Ovary (tissue), 3 donors: ENCODE results near the gene THAP12.

Experiments
- EP300 ChIP-seq: sonication (generic); formaldehyde crosslinking; IDR thresholded peaks from one replicate; pipeline ENCODE4 v1.6.1; 2017; ENCODE audit warnings: antibody characterized with exemption
- POLR2A ChIP-seq: fragments of 450-650 bp; IDR thresholded peaks from one replicate; pipeline ENCODE4 v1.6.1; 2017; ENCODE audit warnings: antibody characterized with exemption, mild to moderate bottlenecking, moderate library complexity
- TF ChIP-seq, protein P1 (sequence below), 3 donors: fragments of 450-650 bp in 2 of 3; fragments of 200-600 bp in 1 of 3; IDR thresholded peaks; one replicate each; pipeline versions ENCODE4 v1.5.1 to v1.8.0; 2016 to 2022; ENCODE audit warnings: antibody characterized with exemption in 3 of 3, mild to moderate bottlenecking in 1 of 3
- donor health status: DM: no; HTN: no; CAD: no.

DNA sequence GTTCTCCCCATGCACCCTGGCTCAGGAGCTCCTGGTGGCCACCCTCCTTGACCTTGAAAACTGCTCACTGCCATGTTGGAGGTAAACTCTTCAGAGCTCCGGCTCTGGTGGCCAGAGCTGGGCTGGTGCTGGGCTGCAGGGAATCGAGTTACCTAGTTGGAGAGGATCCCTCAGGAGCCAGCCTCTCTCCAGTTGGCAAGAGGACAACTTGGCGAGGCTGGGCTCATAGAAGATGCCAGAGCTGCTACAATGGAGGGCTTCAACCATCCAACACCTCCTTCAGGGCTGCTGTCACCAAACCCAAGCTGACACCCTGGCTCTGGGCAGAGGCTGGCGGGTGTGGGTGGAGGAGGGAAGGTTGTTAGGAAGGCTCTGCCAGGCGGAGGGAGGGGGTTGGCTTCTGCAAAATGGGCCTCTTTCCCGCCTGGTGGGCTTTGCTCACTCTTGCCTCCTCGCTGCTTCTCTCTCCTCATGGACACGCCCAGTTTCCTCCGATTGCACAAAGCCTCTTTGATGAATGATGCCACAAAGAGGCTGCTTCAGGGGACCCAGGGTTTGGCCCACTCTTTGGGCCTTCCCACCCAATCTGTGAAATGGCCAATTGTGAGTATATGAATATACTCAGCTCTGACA lies 53.1 kb downstream of the THAP12 start:
- TF ChIP-seq, protein P1, sequence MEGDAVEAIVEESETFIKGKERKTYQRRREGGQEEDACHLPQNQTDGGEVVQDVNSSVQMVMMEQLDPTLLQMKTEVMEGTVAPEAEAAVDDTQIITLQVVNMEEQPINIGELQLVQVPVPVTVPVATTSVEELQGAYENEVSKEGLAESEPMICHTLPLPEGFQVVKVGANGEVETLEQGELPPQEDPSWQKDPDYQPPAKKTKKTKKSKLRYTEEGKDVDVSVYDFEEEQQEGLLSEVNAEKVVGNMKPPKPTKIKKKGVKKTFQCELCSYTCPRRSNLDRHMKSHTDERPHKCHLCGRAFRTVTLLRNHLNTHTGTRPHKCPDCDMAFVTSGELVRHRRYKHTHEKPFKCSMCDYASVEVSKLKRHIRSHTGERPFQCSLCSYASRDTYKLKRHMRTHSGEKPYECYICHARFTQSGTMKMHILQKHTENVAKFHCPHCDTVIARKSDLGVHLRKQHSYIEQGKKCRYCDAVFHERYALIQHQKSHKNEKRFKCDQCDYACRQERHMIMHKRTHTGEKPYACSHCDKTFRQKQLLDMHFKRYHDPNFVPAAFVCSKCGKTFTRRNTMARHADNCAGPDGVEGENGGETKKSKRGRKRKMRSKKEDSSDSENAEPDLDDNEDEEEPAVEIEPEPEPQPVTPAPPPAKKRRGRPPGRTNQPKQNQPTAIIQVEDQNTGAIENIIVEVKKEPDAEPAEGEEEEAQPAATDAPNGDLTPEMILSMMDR (IDR thresholded peaks at IDR 0.05): no peak
- no peak for TF ChIP-seq POLR2A
- no peak for TF ChIP-seq EP300
